Natural killer cell (primary cell): ENCODE results near the gene EGFL8. TPM values are rescaled to one million over a fixed set of nuclear protein-coding genes. Genes with fewer than 3 reads are reported as not detected.
A peak's percentile ranks its signal among the peaks of the same experiment; 100 is the strongest.

ENCODE experiments used
- ATAC-seq, 3 donors: fragments of 150-1000 bp in 2 of 3; fragments of 200-7000 bp in 1 of 3; cut with Tn5 transposase; 1 replicate in 1 of 3; 2 replicates in 2 of 3; pipeline ENCODE4 v1.10.0; 2021; ENCODE audit warnings: mild to moderate bottlenecking in 2 of 3, moderate library complexity in 2 of 3
- DNase-seq, 2 donors: peaks; one replicate each; pipeline versions ENCODE4 v3.0.0 to v3.0.0-alpha.2; 2013 to 2021; ENCODE audit warnings: mixed read lengths in 1 of 2
- H3K27ac ChIP-seq: one replicate; pipeline ENCODE4 v1.5.1; 2013; ENCODE audit warnings: mild to moderate bottlenecking, low read length
- H3K27me3 ChIP-seq: one replicate; pipeline ENCODE4 v1.6.1; 2013; ENCODE audit warnings: low read length; ENCODE audit not compliant: control insufficient read depth, insufficient read depth
- H3K36me3 ChIP-seq: one replicate; pipeline ENCODE4 v1.6.1; 2013; ENCODE audit warnings: low read length; ENCODE audit not compliant: control insufficient read depth, insufficient read depth
- H3K4me1 ChIP-seq: one replicate; pipeline ENCODE4 v1.6.1; 2013; ENCODE audit warnings: low read length; ENCODE audit not compliant: control insufficient read depth, insufficient read depth
- H3K4me3 ChIP-seq: one replicate; pipeline ENCODE4 v1.5.1; 2013; ENCODE audit warnings: low read length
- H3K9me3 ChIP-seq: one replicate; pipeline ENCODE4 v1.6.1; 2013; ENCODE audit warnings: low read length; ENCODE audit not compliant: control insufficient read depth, insufficient read depth
- H3K27ac Mint-ChIP-seq, 2 donors: one replicate each; pipeline ENCODE4 v1.8.0; 2022; ENCODE audit warnings: mild to moderate bottlenecking in 2 of 2, mixed read lengths in 2 of 2, moderate library complexity in 1 of 2
- H3K27me3 Mint-ChIP-seq, 2 donors: one replicate each; pipeline ENCODE4 v1.8.0; 2022; ENCODE audit warnings: low read depth in 2 of 2, mixed read lengths in 2 of 2
- H3K36me3 Mint-ChIP-seq: one replicate; pipeline ENCODE4 v1.8.0; 2022; ENCODE audit warnings: mixed read lengths
- H3K4me1 Mint-ChIP-seq, 2 donors: one replicate each; pipeline ENCODE4 v1.8.0; 2022; ENCODE audit warnings: mixed read lengths in 2 of 2
- H3K4me3 Mint-ChIP-seq: one replicate; pipeline ENCODE4 v1.8.0; 2022; ENCODE audit warnings: mild to moderate bottlenecking, moderate library complexity, mixed read lengths
- H3K9me3 Mint-ChIP-seq, 2 donors: one replicate each; pipeline ENCODE4 v1.8.0; 2022; ENCODE audit warnings: mixed read lengths in 2 of 2
- WGBS: methylation state at CpG from one replicate; pipeline ENCODE4 v1.1.7; 2013; ENCODE audit warnings: missing lambda C conversion rate; ENCODE audit not compliant: insufficient coverage; 5-methylcytosine and 5-hydroxymethylcytosine counted together
- intact Hi-C: fragments of 100-400 bp; cut with micrococcal nuclease; formaldehyde crosslinking; loops from one replicate; pipeline ENCODE4 v1.14.2; 2022
- total RNA-seq, 4 donors: library from RNA; stranded (reverse); fragments of 120-200 nt in 1 of 4; gene quantifications; one replicate each; pipeline versions ENCODE4 v1.2.3 to v1.2.4, GENCODE V29; 2013 to 2022
- TF ChIP-seq, protein P1 (sequence below): fragments of 200-600 bp; IDR thresholded peaks from one replicate; pipeline ENCODE4 v1.8.0; 2022; ENCODE audit warnings: antibody characterized with exemption

Gene EGFL8
- total RNA-seq, 3 donors from 2014 or later (not counting 1 experiment from before 2014, with no cell fraction given), result 18.2 to 22.9 (median 20.1) TPM

DNA sequence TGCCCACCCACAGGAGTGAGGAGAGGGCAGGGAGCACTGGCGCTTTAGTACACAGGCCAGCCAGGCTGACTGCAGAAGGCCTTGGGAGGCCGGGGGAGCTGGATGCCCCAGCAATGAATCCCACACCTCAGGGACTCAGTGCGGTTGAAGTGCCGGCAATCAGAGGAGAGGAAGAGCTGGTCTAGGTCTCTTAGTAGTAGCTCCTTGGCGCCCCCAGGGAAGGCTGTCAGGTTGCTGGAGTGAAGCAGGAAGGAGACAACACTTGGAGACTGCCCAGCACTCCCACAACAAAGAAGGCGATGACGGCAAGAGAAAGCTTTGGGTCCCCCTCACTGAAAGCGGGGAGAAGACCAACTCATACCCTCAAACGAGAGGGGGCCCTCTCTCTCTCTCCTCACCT is 46.9 kb upstream of the EGFL8 start:
- intact Hi-C loops, result no loop called here
- 94% methylated on average over 9 of the region's 9 CpGs for WGBS
- H3K27me3 ChIP-seq, result no peaks in the 10 kb centered on the region
- H3K4me1 Mint-ChIP-seq, result peaks cover 0 to 27% of the 10 kb centered on the region in 2 donors
- H3K36me3 Mint-ChIP-seq, result no peaks in the 10 kb centered on the region
- TF ChIP-seq, protein P1, sequence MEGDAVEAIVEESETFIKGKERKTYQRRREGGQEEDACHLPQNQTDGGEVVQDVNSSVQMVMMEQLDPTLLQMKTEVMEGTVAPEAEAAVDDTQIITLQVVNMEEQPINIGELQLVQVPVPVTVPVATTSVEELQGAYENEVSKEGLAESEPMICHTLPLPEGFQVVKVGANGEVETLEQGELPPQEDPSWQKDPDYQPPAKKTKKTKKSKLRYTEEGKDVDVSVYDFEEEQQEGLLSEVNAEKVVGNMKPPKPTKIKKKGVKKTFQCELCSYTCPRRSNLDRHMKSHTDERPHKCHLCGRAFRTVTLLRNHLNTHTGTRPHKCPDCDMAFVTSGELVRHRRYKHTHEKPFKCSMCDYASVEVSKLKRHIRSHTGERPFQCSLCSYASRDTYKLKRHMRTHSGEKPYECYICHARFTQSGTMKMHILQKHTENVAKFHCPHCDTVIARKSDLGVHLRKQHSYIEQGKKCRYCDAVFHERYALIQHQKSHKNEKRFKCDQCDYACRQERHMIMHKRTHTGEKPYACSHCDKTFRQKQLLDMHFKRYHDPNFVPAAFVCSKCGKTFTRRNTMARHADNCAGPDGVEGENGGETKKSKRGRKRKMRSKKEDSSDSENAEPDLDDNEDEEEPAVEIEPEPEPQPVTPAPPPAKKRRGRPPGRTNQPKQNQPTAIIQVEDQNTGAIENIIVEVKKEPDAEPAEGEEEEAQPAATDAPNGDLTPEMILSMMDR, result no peak
- DNase-seq (no peak), ATAC-seq (no peak)
- H3K27ac ChIP-seq, result no peak overlapping the region
- H3K4me3 Mint-ChIP-seq, result no peak overlapping the region
- no peak overlapping the region for H3K27ac Mint-ChIP-seq
- H3K9me3 ChIP-seq, result no peaks in the 10 kb centered on the region
- H3K27me3 Mint-ChIP-seq, result no peaks in the 10 kb centered on the region
- H3K4me1 ChIP-seq, result no peaks in the 10 kb centered on the region
- peaks cover 55% of the 10 kb centered on the region for H3K36me3 ChIP-seq
- no peak overlapping the region for H3K4me3 ChIP-seq
- H3K9me3 Mint-ChIP-seq, result no peaks in the 10 kb centered on the region

DNA sequence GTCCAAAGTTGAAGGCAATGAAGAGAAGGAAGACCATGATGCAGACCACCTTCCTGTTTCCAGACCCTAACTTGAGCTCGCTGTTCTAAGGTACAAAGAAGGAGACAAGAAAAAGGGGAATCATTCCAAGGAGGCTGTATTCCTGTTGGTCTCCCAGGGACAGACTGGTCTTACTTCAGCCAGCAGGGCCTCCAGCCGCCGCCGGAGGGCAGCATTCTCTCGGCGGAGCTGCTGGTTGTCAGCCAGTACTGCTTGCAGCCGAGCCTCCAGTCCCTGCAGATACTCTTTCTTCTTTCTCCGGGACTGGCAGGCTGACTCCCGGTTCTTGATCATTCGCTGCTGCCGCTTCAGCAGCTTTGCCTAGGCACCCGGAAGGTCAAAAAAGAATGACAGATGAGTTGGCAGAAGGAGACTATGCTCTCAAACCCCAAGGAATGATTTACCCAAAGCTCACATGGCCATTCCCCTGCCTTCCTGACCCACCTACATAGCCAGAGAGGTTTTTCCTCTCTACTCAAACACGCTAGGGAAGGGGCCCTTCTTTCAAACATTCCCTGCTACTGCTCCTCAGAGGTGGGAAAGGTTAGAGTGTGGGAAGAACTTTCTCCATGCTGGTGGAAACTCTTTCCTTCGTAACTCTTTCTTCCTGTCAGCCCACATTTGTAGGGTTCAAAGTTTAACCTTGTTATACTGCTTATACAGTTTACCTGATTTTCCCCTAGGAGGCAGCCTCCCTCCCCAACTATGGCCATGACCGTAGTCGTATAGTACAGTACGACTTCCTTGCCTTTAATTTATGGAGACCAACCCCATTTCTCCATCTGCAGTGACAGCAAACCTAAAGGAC is 45.4 kb upstream of the EGFL8 start:
- H3K27me3 ChIP-seq, result no peaks in the 10 kb centered on the region
- no peaks in the 10 kb centered on the region for H3K9me3 ChIP-seq
- H3K27ac Mint-ChIP-seq, result peak overlapping the region; percentile 41 to 51
- intact Hi-C loops, result loop anchor here (1.0 to 2.0 kb wide), 2 partner anchors 35 to 126 kb away; partner anchors contain the start of gene PPT2
- no peaks in the 10 kb centered on the region for H3K9me3 Mint-ChIP-seq
- peaks cover under 1 to 22% of the 10 kb centered on the region in 2 donors for H3K4me1 Mint-ChIP-seq
- H3K36me3 Mint-ChIP-seq, result no peaks in the 10 kb centered on the region
- H3K4me3 Mint-ChIP-seq, result no peak overlapping the region
- H3K4me1 ChIP-seq, result no peaks in the 10 kb centered on the region
- TF ChIP-seq, protein P1, result peak; percentile 79
- no peak overlapping the region for H3K4me3 ChIP-seq
- peaks cover 60% of the 10 kb centered on the region for H3K36me3 ChIP-seq
- ATAC-seq (peak; percentile 83 to 93 (median 92)), DNase-seq (peak; percentile 64 to 79)
- no peak overlapping the region for H3K27ac ChIP-seq
- WGBS, result 40% methylated on average over 16 of the region's 17 CpGs
- no peaks in the 10 kb centered on the region for H3K27me3 Mint-ChIP-seq

DNA sequence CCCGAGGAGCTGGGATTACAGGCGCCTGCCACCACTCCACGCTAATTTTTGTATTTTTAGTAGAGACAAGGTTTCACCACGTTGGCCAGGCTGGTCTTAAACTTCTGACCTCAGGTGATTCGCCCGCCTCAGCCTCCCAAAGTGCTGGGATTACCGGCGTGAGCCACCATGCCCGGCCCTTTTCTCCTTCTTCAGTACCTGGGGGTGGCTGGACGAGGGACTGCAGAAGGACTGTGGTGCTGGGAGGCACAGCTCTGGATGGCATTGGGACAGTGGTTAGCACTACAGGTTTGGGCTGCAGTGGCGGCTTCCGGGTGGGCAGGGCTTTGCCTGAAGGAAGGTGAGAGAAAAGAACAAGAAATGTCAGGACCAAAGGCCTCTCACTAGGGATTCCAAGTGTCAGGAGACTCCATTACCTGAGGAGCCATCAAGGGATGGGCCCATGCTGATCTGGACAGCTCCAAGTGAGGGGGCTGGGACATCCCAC is 43.8 kb upstream of the EGFL8 start:
- Mint-ChIP-seq H3K27me3 (no peaks in the 10 kb centered on the region), H3K27ac (no peak overlapping the region), H3K4me3 (no peak overlapping the region), H3K4me1 (peaks cover 9 to 29% of the 10 kb centered on the region in 2 donors), H3K36me3 (peaks cover under 1% of the 10 kb centered on the region), H3K9me3 (no peaks in the 10 kb centered on the region)
- Histone ChIP-seq H3K9me3 (no peaks in the 10 kb centered on the region), H3K36me3 (peaks cover 67% of the 10 kb centered on the region), H3K4me1 (no peaks in the 10 kb centered on the region), H3K27me3 (no peaks in the 10 kb centered on the region), H3K27ac (no peak overlapping the region), H3K4me3 (no peak overlapping the region)
- ATAC-seq (no peak), DNase-seq (no peak)
- intact Hi-C loops, result no loop called here
- WGBS, result 98% methylated on average over 12 of the region's 12 CpGs
- TF ChIP-seq, protein P1, result no peak
